Measurements from ENCODE around the gene THBS4.
A peak's percentile ranks its signal among the peaks of the same experiment; 100 is the strongest.

- no peak for TF ChIP-seq SMC3 (IDR thresholded peaks at IDR 0.05; ENCODE audit: borderline replicate concordance, low read length)
- no peak for TF ChIP-seq CTCF (IDR thresholded peaks at IDR 0.05 in 2 of 3, conservative IDR thresholded peaks at IDR 0.05 in 1 of 3; ENCODE audit: control insufficient read depth in 2 of 3, extremely low read depth in 1 of 3, insufficient read depth in 1 of 3, low read depth in 3 of 3, low read length in 3 of 3)
- peak; percentile 62 for TF ChIP-seq RUNX3 (IDR thresholded peaks at IDR 0.05; ENCODE audit: low read length)
- no peak for TF ChIP-seq MAX (IDR thresholded peaks at IDR 0.05; ENCODE audit: low read depth, low read length)
- TF ChIP-seq STAT1 (conservative IDR thresholded peaks at IDR 0.05): no peak
- no peak for TF ChIP-seq CHD2 (IDR thresholded peaks at IDR 0.05; ENCODE audit: borderline replicate concordance, low read depth, low read length)
- TF ChIP-seq BHLHE40 (IDR thresholded peaks at IDR 0.05; ENCODE audit: borderline replicate concordance in 1 of 2, low read depth in 2 of 2, low read length in 1 of 2): no peak
- no peak for TF ChIP-seq ZNF274 (IDR thresholded peaks at IDR 0.05; ENCODE audit: insufficient read depth, insufficient read length)
- no peak for TF ChIP-seq E2F4 (IDR thresholded peaks at IDR 0.05; ENCODE audit: low read depth, low read length)
- no peak for TF ChIP-seq POLR2A (IDR thresholded peaks at IDR 0.05; ENCODE audit: low read depth, low read length)
- no peak for TF ChIP-seq SMARCA5 (IDR thresholded peaks at IDR 0.05)
- no peak for TF ChIP-seq REST (IDR thresholded peaks at IDR 0.05; ENCODE audit: low read depth, low read length)
- no peak for TF ChIP-seq EZH2 (IDR thresholded peaks at IDR 0.05; ENCODE audit: borderline replicate concordance, control insufficient read depth, low read depth, low read length)
- no peak for TF ChIP-seq POLR2AphosphoS5 (IDR thresholded peaks at IDR 0.05; ENCODE audit: low read length)
Observed at GRCh38 chr5:80101993-80102392, 66.8 kb downstream of the THBS4 start.

Data from GM12878 (cell line).